Transverse colon (tissue), 4 donors: ENCODE results near the gene ANTXR2.

Experiments
- POLR2AphosphoS5 ChIP-seq, 3 donors: sonication (generic); formaldehyde crosslinking; IDR thresholded peaks; one replicate each; pipeline ENCODE4 v1.6.1; 2016; ENCODE audit warnings: antibody characterized with exemption in 3 of 3
- TF ChIP-seq, protein P1 (sequence below), 5 experiments: fragments of 200-600 bp in 3 of 5; fragments of 450-650 bp in 2 of 5; sonication (generic) in 3 of 5; IDR thresholded peaks; 1 replicate in 2 of 5; 2 replicates in 3 of 5; pipeline ENCODE4 v1.5.1; 2016 to 2017; ENCODE audit warnings: antibody characterized with exemption in 5 of 5, inconsistent platforms in 3 of 5, mild to moderate bottlenecking in 2 of 5, moderate library complexity in 1 of 5

DNA sequence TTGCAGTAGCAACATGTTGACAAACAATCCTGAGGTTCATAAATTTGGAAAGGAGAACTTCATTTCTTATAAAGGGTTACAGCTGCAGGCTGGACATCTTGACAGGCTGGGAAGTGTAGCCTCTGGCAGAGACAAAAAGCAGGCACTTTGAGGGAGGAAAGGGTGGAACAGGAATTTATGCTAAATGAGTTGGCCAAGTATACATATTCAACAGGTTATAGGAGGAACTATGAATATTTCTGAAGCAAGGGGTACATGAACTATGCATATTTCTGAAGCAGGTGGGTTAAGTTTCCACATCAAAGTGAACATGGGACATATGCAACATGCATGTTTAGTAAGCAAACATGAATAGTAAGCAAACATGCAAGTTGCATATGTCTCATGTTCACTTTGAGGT, 1.6 kb upstream of the ANTXR2 start:
- TF ChIP-seq, protein P1, sequence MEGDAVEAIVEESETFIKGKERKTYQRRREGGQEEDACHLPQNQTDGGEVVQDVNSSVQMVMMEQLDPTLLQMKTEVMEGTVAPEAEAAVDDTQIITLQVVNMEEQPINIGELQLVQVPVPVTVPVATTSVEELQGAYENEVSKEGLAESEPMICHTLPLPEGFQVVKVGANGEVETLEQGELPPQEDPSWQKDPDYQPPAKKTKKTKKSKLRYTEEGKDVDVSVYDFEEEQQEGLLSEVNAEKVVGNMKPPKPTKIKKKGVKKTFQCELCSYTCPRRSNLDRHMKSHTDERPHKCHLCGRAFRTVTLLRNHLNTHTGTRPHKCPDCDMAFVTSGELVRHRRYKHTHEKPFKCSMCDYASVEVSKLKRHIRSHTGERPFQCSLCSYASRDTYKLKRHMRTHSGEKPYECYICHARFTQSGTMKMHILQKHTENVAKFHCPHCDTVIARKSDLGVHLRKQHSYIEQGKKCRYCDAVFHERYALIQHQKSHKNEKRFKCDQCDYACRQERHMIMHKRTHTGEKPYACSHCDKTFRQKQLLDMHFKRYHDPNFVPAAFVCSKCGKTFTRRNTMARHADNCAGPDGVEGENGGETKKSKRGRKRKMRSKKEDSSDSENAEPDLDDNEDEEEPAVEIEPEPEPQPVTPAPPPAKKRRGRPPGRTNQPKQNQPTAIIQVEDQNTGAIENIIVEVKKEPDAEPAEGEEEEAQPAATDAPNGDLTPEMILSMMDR (IDR thresholded peaks at IDR 0.05): no peak
- TF ChIP-seq POLR2AphosphoS5 (IDR thresholded peaks at IDR 0.05): no peak
